ENCODE measurements around the gene RAX2. TPM values are rescaled to one million over a fixed set of nuclear protein-coding genes. Genes with fewer than 3 reads are reported as not detected.

Gene RAX2
- total and polyA plus RNA-seq, 2 of the 8 experiments (the other 6 are each of a cell fraction or from before 2014, with no cell fraction given) = 0.08 TPM; not detected in 1

DNA sequence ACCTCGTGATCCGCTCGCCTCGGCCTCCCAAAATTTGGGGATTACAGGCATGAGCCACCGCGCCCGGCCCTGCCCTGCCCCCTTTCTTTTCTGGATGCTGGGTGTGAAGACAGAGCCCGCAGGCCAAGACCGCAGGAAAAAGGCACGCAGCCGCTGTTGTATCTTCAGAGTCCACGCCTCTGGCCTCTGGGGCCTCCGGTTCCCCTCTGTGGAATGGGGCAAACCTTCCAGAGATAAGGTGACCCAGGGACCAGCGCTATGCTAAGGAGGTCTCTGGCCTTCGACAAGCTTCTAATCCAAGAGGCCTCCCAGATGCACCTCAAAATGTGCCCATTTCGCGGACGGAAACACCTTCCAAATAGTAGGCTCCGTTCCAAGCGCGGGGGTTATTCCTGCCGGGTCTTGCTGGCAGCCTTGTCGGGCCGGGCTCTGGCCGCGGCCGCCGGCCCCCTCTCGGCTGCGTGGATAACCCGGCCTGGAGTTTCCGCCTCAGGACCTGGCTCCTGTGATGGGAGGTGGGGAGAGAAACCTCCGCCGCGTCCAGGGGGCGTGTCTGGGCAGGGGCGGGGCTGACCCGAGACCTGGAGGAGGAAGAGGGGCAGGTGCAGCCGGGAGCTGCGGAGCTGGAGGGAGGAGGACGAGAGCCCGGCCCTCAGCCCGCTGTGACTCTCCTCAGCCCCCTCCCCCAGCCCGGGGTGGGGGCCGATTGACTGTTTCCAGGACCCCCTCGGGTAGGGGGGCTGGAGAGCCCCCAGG lies 50.7 kb downstream of the RAX2 start (continued):
- TF ChIP-seq NRF1 (IDR thresholded peaks at IDR 0.05; ENCODE audit: low read depth, low read length) = no peak; the same call in 1 of the 2 replicates
- no peak for TF ChIP-seq BRCA1 (IDR thresholded peaks at IDR 0.05; ENCODE audit: low read depth, low read length)
- 0 out of 2 replicates have a peak, but pooled peaks have one; percentile 45 for TF ChIP-seq RXRA (IDR thresholded peaks at IDR 0.05; ENCODE audit: insufficient read depth, low read depth, low read length)
- TF ChIP-seq MAFK (IDR thresholded peaks at IDR 0.05; ENCODE audit: low read depth, low read length) = no peak
- peak; percentile 74 for TF ChIP-seq JUND (IDR thresholded peaks at IDR 0.05; ENCODE audit: low read length)
- TF ChIP-seq, protein P1, sequence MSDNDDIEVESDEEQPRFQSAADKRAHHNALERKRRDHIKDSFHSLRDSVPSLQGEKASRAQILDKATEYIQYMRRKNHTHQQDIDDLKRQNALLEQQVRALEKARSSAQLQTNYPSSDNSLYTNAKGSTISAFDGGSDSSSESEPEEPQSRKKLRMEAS (IDR thresholded peaks at IDR 0.05) = peak; percentile 69
- TF ChIP-seq, protein P2, sequence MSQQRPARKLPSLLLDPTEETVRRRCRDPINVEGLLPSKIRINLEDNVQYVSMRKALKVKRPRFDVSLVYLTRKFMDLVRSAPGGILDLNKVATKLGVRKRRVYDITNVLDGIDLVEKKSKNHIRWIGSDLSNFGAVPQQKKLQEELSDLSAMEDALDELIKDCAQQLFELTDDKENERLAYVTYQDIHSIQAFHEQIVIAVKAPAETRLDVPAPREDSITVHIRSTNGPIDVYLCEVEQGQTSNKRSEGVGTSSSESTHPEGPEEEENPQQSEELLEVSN (IDR thresholded peaks at IDR 0.05) = no peak
- no peak for TF ChIP-seq BCL11A (IDR thresholded peaks at IDR 0.05; ENCODE audit: low read depth in 2 of 2, low read length in 2 of 2)
- no peak for TF ChIP-seq FOSL1 (IDR thresholded peaks at IDR 0.05; ENCODE audit: insufficient read depth, low read depth, low read length)
- TF ChIP-seq POLR2AphosphoS5 (IDR thresholded peaks at IDR 0.05; ENCODE audit: low read depth, low read length) = no peak
- TF ChIP-seq EGR1 (IDR thresholded peaks at IDR 0.05; ENCODE audit: borderline replicate concordance, low read depth, low read length) = peak; percentile 97
- TF ChIP-seq SRF (IDR thresholded peaks at IDR 0.05; ENCODE audit: low read depth, low read length) = 0 out of 2 replicates have a peak, but pooled peaks have one; percentile 23
- TF ChIP-seq GABPA (IDR thresholded peaks at IDR 0.05; ENCODE audit: borderline replicate concordance, insufficient read depth, low read length) = peak; percentile 36; the same call in 1 of the 2 replicates
- peak; percentile 99; the same call in 1 of the 2 replicates for TF ChIP-seq KDM1A (IDR thresholded peaks at IDR 0.05; ENCODE audit: borderline replicate concordance, low read length)
- TF ChIP-seq SP1 (IDR thresholded peaks at IDR 0.05; ENCODE audit: low read depth, low read length) = peak; percentile 100
- no peak for TF ChIP-seq SP2 (IDR thresholded peaks at IDR 0.05; ENCODE audit: low read length)
- no peak for TF ChIP-seq POLR2A (IDR thresholded peaks at IDR 0.05; ENCODE audit: control extremely low read depth in 1 of 2, low read depth in 2 of 2, low read length in 2 of 2)
- TF ChIP-seq CHD2 (IDR thresholded peaks at IDR 0.05; ENCODE audit: low read length) = peak; percentile 71; the same call in 1 of the 2 replicates
- peak; percentile 81 for TF ChIP-seq CREB1 (IDR thresholded peaks at IDR 0.05)
- no peak for TF ChIP-seq ZNF274 (IDR thresholded peaks at IDR 0.05; ENCODE audit: borderline replicate concordance, extremely low read depth, low read length)
- TF ChIP-seq TEAD4 (IDR thresholded peaks at IDR 0.05; ENCODE audit: low read depth, low read length) = peak; percentile 50
- TF ChIP-seq SUZ12 (IDR thresholded peaks at IDR 0.05; ENCODE audit: low read length) = no peak
- peak in 1 of 2 experiments; percentile 93; a peak in 2 of 4 replicates for TF ChIP-seq HDAC2 (IDR thresholded peaks at IDR 0.05; ENCODE audit: borderline replicate concordance in 1 of 2, low read depth in 2 of 2, low read length in 2 of 2)
- peak; percentile 90 for TF ChIP-seq YY1 (IDR thresholded peaks at IDR 0.05; ENCODE audit: low read depth, low read length)
